Measurements from ENCODE around the gene ATP6V0D1.

ATP6V0D1 gene

GRCh38 chr16:67399218-67399733, 81.7 kb downstream of the ATP6V0D1 start:
- Histone ChIP-seq H3K4me1 (ENCODE audit: insufficient read depth, low read length) (peaks cover 31% of the 10 kb centered on the region), H3K4me3 (ENCODE audit: low read depth in 1 of 2, low read length in 2 of 2) (peak overlapping the region in 1 of 2 donors; percentile 14), H3K27ac (ENCODE audit: low read depth, low read length) (no peak overlapping the region), H3K36me3 (ENCODE audit: insufficient read depth, low read length) (no peaks in the 10 kb centered on the region), H3K9ac (ENCODE audit: low read length) (no peak overlapping the region), H3K9me3 (ENCODE audit: low read length) (no peaks in the 10 kb centered on the region), H3K27me3 (ENCODE audit: control insufficient read depth in 1 of 2, insufficient read depth in 2 of 2, low read length in 2 of 2) (no peaks in the 10 kb centered on the region)

- Histone ChIP-seq H3K9ac (ENCODE audit: low read length) (no peak overlapping the region), H3K36me3 (ENCODE audit: insufficient read depth, low read length) (no peaks in the 10 kb centered on the region), H3K9me3 (ENCODE audit: low read length) (no peaks in the 10 kb centered on the region), H3K27me3 (ENCODE audit: control insufficient read depth in 1 of 2, insufficient read depth in 2 of 2, low read length in 2 of 2) (peaks cover 0 to 2% of the 10 kb centered on the region in 2 donors), H3K27ac (ENCODE audit: low read depth, low read length) (no peak overlapping the region), H3K4me1 (ENCODE audit: insufficient read depth, low read length) (peaks cover 33% of the 10 kb centered on the region), H3K4me3 (ENCODE audit: low read depth in 1 of 2, low read length in 2 of 2) (no peak overlapping the region)
Observed at GRCh38 chr16:67398546-67399217, 82.3 kb downstream of the ATP6V0D1 start.

GRCh38 chr16:67397812-67398545, 83.0 kb downstream of the ATP6V0D1 start:
- Histone ChIP-seq H3K27ac (ENCODE audit: low read depth, low read length) (no peak overlapping the region), H3K27me3 (ENCODE audit: control insufficient read depth in 1 of 2, insufficient read depth in 2 of 2, low read length in 2 of 2) (peaks cover 0 to 7% of the 10 kb centered on the region in 2 donors), H3K9ac (ENCODE audit: low read length) (no peak overlapping the region), H3K4me3 (ENCODE audit: low read depth in 1 of 2, low read length in 2 of 2) (no peak overlapping the region), H3K4me1 (ENCODE audit: insufficient read depth, low read length) (peaks cover 40% of the 10 kb centered on the region), H3K9me3 (ENCODE audit: low read length) (no peaks in the 10 kb centered on the region), H3K36me3 (ENCODE audit: insufficient read depth, low read length) (no peaks in the 10 kb centered on the region)

GRCh38 chr16:67397036-67397801, 83.7 kb downstream of the ATP6V0D1 start:
- Histone ChIP-seq H3K9me3 (ENCODE audit: low read length) (no peaks in the 10 kb centered on the region), H3K36me3 (ENCODE audit: insufficient read depth, low read length) (no peaks in the 10 kb centered on the region), H3K27ac (ENCODE audit: low read depth, low read length) (peak overlapping the region; percentile 27), H3K4me3 (ENCODE audit: low read depth in 1 of 2, low read length in 2 of 2) (peak overlapping the region in 1 of 2 donors; percentile 23), H3K4me1 (ENCODE audit: insufficient read depth, low read length) (peaks cover 47% of the 10 kb centered on the region), H3K9ac (ENCODE audit: low read length) (no peak overlapping the region), H3K27me3 (ENCODE audit: control insufficient read depth in 1 of 2, insufficient read depth in 2 of 2, low read length in 2 of 2) (peaks cover 0 to 11% of the 10 kb centered on the region in 2 donors)

- Histone ChIP-seq H3K9ac (ENCODE audit: low read length) (no peak overlapping the region), H3K9me3 (ENCODE audit: low read length) (no peaks in the 10 kb centered on the region), H3K27ac (ENCODE audit: low read depth, low read length) (peak overlapping the region; percentile 27), H3K4me3 (ENCODE audit: low read depth in 1 of 2, low read length in 2 of 2) (peak overlapping the region in 1 of 2 donors; percentile 23), H3K4me1 (ENCODE audit: insufficient read depth, low read length) (peaks cover 56% of the 10 kb centered on the region), H3K27me3 (ENCODE audit: control insufficient read depth in 1 of 2, insufficient read depth in 2 of 2, low read length in 2 of 2) (peaks cover 0 to 11% of the 10 kb centered on the region in 2 donors), H3K36me3 (ENCODE audit: insufficient read depth, low read length) (no peaks in the 10 kb centered on the region)
Observed at GRCh38 chr16:67396159-67397035, 84.6 kb downstream of the ATP6V0D1 start.

- Histone ChIP-seq H3K27me3 (ENCODE audit: control insufficient read depth in 1 of 2, insufficient read depth in 2 of 2, low read length in 2 of 2) (peaks cover 0 to 11% of the 10 kb centered on the region in 2 donors), H3K4me1 (ENCODE audit: insufficient read depth, low read length) (peaks cover 63% of the 10 kb centered on the region), H3K36me3 (ENCODE audit: insufficient read depth, low read length) (no peaks in the 10 kb centered on the region), H3K9ac (ENCODE audit: low read length) (no peak overlapping the region), H3K9me3 (ENCODE audit: low read length) (no peaks in the 10 kb centered on the region), H3K4me3 (ENCODE audit: low read depth in 1 of 2, low read length in 2 of 2) (no peak overlapping the region), H3K27ac (ENCODE audit: low read depth, low read length) (no peak overlapping the region)
Observed at GRCh38 chr16:67395458-67396158, 85.3 kb downstream of the ATP6V0D1 start.

GRCh38 chr16:67395105-67395457, 85.9 kb downstream of the ATP6V0D1 start:
- Histone ChIP-seq H3K27ac (ENCODE audit: low read depth, low read length) (no peak overlapping the region), H3K27me3 (ENCODE audit: control insufficient read depth in 1 of 2, insufficient read depth in 2 of 2, low read length in 2 of 2) (peaks cover 0 to 11% of the 10 kb centered on the region in 2 donors), H3K9ac (ENCODE audit: low read length) (no peak overlapping the region), H3K4me3 (ENCODE audit: low read depth in 1 of 2, low read length in 2 of 2) (no peak overlapping the region), H3K36me3 (ENCODE audit: insufficient read depth, low read length) (no peaks in the 10 kb centered on the region), H3K4me1 (ENCODE audit: insufficient read depth, low read length) (peaks cover 64% of the 10 kb centered on the region), H3K9me3 (ENCODE audit: low read length) (no peaks in the 10 kb centered on the region)

- peaks cover 68% of the 10 kb centered on the region for H3K4me1 ChIP-seq (ENCODE audit: insufficient read depth, low read length)
Observed at GRCh38 chr16:67394155-67395104, 86.5 kb downstream of the ATP6V0D1 start.

GRCh38 chr16:67393788-67394154, 87.2 kb downstream of the ATP6V0D1 start:
- peaks cover 0 to 11% of the 10 kb centered on the region in 2 donors for H3K27me3 ChIP-seq (ENCODE audit: control insufficient read depth in 1 of 2, insufficient read depth in 2 of 2, low read length in 2 of 2)
- H3K4me1 ChIP-seq (ENCODE audit: insufficient read depth, low read length) = peaks cover 61% of the 10 kb centered on the region
- H3K27ac ChIP-seq (ENCODE audit: low read depth, low read length) = peak overlapping the region; percentile 52
- H3K36me3 ChIP-seq (ENCODE audit: insufficient read depth, low read length) = no peaks in the 10 kb centered on the region
- peak overlapping the region; percentile 25 to 56 for H3K4me3 ChIP-seq (ENCODE audit: low read depth in 1 of 2, low read length in 2 of 2)
- H3K9ac ChIP-seq (ENCODE audit: low read length) = no peak overlapping the region
- H3K9me3 ChIP-seq (ENCODE audit: low read length) = no peaks in the 10 kb centered on the region

More at GRCh38 chr16:67394155-67395104, 86.5 kb downstream of the ATP6V0D1 start:
- Histone ChIP-seq H3K9ac (ENCODE audit: low read length) (no peak overlapping the region), H3K9me3 (ENCODE audit: low read length) (no peaks in the 10 kb centered on the region), H3K27me3 (ENCODE audit: control insufficient read depth in 1 of 2, insufficient read depth in 2 of 2, low read length in 2 of 2) (peaks cover 0 to 11% of the 10 kb centered on the region in 2 donors), H3K36me3 (ENCODE audit: insufficient read depth, low read length) (no peaks in the 10 kb centered on the region), H3K27ac (ENCODE audit: low read depth, low read length) (peak overlapping the region; percentile 52), H3K4me3 (ENCODE audit: low read depth in 1 of 2, low read length in 2 of 2) (peak overlapping the region in 1 of 2 donors; percentile 56)
